HG02885 (cell line): ENCODE results near the gene HAP1.

ENCODE experiments used
- ATAC-seq: cut with Tn5 transposase; IDR thresholded peaks from one replicate; pipeline ENCODE4 v1.9.1; 2021; ENCODE audit warnings: mild to moderate bottlenecking; ENCODE audit not compliant: unreplicated experiment, poor library complexity

HAP1 gene

DNA sequence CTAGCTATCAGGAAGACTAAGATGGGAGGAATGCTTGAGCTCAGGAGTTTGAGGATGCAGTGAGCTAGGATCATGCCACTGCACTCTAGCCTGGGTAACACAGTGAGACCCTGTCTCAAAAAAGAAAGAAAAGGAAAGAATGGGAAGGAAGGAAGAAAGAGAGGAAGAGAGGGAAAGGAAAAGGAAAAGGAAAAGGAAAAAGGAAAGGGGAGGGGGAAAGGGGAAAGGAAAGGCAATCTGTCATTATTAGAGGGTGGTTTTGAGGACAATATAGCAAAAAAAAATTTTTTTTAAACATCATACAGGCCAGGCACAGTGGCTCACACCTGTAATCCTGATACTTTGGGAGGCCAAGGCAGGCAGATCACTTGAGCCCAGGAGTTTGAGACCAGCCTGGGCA, 31.7 kb upstream of the HAP1 start:
- ATAC-seq = no peak

DNA sequence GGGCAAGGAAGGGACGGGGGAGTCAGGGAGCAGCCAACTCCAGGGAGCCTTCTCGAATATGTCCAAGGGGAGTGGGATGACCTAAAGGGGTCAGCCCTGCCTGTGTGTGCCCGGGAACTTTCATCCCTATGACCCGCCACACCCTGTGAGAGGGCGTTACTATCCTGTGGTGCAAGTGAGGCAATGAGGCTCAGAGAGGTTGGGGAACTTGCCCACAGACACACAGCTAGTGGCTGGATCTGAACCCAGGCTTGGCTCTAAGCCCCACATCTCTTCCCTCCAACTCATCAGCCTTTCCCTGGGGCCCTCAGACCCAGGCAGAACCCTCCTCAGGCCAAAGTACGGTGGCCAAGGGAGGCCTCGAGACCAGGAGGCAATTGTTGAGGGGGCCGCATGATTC, 28.9 kb upstream of the HAP1 start:
- ATAC-seq = no peak

DNA sequence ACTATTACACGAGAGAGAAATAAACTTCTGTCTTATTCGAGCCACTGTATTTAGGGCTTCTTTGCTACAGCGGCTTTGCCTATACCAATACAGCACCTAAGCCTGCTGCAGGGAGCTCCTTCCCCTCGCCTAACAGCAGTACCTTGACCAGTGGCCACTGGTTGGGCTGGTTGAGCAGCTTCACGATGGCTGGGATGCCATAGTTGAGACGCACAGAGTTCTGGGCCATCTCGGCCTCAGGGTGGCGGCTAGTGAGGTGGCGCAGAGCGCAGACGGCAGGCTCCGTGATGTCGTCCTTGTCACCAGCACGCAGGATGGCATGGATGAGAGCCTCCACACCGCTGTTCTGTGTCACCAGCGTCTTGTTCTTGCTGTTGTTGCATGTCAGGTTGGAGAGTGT, 28.4 kb upstream of the HAP1 start:
- no peak for ATAC-seq

DNA sequence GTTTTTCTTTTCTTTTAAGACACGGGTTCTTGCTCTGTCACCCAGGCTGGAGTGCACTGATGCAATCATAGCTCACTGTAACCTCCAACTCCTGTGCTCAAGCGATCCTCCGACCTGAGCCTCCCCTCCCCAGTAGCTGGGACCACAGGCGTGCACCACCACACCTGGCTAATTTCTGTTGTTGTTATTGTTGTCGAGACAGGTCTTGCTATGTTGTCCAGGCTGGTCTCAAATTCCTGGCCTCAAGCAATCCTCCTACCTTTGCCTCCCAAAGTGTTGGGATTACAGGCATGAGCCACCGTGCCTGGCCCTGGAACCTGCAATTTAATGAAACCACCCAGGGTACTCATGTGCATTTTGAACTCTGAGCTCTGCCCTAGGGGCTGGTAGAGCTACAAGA, 27.9 kb upstream of the HAP1 start:
- no peak for ATAC-seq

DNA sequence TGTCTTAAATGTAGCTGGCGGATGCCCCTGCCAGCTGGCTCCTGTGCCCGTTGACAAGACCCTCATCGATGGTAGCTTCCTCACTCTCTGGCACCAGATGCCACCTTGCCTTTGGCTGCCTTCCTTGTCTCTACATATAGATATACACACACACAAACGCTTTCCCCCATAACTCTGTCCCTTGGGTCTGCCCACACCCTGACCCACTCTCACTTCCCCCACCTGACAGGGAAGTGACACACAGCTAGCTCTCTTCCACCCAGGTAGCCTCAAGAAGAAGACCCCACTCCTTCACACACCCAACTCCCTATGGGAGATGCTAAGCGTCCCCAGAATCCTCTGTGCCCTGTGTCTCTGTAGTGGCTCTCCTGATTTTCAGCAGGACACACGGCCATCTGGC, 26.4 kb upstream of the HAP1 start:
- no peak for ATAC-seq

DNA sequence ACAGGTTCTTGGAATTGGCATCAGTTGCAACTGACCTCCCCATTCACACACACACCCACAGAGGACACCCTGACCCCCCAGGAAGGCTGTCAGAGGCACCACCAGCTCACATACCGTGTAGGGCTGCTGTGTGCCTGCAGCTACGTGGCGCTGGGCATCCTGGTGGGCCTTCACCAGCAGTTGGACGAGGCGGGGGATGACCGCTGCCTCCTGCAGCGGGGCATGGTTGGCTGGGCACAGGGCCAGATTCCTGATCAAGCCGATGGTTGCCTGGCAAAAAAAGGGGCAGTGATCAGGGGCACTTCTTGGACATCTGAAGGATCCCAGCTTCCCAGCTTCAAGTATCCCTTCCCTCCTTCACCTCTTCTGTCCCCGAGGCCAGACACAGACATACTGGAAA, 24.2 kb upstream of the HAP1 start:
- no peak for ATAC-seq

DNA sequence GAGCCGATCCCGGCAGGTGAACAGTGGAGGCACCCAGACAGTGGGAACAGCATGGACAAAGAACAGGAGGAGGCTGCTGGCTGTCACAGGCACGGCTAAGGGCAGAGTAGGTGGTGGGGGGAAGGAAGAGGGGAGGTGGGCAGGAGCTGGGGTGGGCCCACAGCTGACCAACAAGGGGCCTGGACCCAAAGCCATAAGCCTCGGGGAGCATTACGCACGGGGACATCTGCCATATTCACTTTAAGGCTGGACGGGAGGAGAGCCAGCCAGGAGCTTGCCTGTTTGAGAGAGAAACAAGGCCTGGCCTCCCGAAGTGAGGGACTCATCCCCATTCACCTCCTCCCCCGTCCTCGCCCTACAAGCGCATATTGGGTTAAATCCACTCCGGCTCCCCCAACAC, 19.6 kb upstream of the HAP1 start:
- no peak for ATAC-seq

DNA sequence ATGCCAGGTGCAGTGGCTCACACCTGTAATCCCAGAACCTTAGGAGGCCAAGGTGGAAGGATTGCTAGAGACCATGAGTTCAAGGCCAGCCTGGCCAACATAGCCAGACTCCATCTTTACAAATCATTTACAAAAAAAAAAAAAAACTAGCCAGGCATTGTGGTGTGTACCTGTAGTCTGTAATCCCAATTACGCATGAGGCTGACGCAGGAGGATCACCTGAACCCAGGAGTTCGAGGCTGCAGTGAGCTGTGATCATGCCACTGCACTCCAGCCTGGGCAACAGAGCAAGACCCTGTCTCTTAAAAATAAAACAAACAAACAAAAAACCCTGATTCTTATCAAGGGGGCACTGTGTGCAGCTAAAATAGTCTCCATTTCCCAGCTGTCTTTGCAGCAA, 16.8 kb upstream of the HAP1 start:
- ATAC-seq = no peak

DNA sequence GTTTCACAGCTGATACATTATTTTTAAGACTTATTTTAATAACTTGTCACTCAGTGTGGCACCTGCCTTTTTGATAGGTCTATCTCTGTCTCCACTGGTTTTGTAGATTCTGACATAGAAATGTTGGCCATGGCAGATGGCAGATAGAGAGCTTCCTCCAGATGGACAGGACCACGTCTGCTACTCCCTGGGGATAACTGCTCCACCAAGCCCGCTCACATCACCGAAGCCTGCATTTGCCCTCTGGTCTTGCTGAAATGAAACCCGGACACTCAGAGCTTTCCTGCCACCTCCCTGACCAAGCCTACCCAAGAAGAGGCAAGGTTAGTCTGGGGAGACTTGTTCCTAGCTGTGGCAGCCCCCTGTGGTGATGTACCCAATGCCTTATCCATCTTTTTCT, 16.4 kb upstream of the HAP1 start:
- no peak for ATAC-seq

DNA sequence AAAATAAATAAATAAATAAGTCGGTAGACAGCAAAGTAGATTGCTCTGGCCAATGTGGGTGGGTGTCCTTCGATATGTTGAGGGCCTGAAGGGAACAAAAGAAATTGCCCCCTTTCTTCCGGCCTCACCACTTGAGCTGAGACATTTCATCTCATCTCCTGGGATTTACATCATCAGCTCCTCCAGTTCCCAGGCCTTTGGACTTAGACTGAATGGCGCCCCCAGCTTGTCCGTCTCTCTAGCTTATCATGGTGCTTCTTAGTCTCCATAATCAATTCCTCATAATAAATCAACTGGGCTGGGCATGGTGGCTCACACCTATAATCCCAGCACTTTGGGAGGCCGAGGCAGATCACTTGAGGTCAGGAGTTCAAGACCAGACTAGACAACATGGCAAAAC, 13.8 kb upstream of the HAP1 start:
- no peak for ATAC-seq

DNA sequence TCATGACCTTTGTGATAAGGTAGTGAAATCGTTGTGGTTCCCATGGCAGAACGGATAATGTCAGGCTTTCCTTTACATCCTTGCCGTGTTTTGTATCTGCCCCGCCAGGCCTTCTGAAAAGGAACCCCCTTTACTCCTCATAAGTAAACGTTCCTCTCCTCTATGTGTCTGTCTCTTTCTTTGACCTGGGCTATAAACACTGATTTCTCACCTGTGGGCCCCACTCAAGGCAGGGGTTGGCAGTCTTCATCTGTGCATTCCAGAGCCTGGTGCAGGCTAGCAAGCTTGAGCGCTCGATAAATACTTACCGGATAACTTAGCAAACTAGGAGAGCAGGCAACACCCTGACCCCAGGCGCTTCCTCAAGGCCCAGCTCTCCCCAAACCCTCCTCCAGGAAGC, 7.3 kb upstream of the HAP1 start:
- no peak for ATAC-seq

DNA sequence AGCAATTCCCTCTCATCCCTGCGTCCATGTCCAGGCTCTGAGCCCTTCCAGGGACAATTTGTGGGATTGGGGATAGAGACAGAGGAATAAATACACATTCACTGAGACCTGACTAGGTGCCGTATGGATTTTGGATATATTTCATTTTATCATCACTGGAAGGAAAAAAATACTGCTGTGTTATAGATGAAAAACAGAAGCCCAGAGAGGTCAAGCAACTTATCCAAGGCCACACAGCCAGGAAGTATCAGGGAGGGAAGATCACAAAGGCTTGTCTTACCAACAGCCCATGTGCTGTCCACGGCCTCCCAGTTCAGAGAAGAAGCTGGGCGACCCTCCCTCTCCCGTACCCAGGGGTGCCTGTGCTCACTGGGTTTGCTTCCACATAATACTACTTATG, 6.1 kb upstream of the HAP1 start:
- no peak for ATAC-seq

DNA sequence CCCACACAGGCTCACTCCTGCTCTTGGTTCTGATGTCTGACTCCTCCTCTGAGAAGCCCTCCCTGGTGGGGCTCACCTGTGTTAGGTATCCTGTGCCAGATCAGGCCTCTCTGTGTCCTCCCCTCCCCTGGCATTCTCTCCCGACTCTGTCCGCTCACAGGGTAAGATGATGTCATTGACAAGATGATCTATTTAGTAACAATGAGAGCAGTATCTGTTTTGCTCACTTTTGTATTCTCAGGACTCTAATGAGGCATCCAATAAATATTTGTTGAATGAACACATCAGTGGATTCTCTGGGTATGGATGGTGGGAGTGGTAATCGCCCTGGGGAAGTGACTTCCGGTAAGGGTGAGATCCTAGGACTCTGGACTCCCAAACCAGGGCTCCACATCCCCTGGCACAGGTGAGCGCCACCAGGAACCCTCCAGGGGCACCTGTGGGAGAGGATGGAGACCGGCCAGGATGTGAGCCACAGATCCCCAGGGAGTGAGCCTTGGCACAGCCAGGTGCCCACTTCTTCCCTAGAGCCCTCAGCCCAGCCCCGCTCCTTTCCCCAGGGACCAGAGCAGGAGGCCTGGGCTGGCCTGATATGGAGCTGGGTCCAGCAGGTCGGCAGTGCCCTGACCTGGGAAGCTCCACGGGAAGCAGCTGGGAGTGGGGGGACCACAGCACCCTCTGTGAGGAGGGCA, 5.4 kb upstream of the HAP1 start:
- ATAC-seq = no peak

DNA sequence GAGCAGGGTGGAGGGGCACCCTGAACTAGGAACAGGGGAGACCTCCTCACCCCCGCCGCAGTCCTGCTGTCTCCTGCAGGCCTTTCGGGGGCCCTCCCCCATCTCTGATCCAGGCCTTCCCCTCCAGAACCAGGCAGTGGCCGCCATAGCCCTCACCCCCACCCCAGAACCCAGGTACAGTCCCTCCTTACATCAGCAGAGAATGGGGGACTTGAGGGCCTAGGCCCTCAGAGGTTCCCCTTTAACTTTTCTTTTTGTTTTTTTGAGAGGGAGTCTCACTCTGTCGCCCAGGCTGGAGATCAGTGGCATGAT, 4.3 kb upstream of the HAP1 start:
- no peak for ATAC-seq

DNA sequence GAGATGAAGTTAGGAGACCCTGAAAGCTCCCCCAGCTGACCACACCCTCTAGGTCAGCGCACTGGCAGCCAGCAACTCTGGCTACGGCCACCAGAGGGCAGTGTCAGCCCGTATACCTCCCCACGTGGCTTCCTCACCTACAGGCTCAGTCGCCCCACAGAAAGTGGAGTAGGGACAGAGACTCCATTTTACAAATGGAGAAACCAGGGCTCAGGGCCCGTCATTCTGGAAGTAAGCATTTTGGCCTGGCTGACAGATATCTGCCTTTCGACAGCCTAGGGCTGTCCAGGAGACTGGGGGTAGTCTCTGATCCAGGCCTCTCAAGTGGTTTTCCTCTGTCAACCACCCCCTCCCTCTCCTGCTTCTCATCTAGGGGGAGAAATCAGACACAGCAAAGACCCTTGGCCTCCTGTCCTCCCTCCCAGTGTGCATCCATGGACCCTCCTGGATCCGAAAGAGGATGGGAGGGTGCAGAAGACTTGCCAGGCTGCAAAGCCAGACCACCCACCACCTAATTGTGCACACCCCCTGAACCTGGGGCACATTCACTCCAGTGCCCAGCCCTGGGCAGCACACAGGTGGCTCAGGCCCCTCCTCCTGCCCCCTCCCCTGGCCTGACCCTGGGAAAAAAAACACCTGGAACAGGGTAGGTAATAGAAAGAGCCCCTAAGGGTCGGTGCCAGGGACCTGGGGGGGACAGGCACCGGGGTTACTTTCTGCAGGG, 3.8 kb upstream of the HAP1 start:
- peak; percentile 52 for ATAC-seq

DNA sequence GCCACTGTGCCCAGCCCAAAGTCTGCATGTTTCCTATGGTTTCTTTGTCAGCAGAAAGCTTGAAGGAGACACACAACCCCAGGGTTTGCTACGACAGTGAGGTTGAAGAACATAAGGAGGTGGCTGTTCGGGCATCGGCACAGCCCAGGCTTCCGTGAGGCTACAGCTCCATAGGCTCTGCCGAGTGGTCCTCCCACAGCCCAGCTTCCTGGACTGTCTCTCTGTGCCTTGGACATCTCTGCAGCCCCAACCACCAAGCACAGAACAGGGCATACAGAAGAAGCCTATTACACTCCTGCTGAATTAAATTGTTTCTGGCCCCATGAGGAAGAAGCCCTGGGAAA, 3.2 kb upstream of the HAP1 start:
- ATAC-seq = no peak

DNA sequence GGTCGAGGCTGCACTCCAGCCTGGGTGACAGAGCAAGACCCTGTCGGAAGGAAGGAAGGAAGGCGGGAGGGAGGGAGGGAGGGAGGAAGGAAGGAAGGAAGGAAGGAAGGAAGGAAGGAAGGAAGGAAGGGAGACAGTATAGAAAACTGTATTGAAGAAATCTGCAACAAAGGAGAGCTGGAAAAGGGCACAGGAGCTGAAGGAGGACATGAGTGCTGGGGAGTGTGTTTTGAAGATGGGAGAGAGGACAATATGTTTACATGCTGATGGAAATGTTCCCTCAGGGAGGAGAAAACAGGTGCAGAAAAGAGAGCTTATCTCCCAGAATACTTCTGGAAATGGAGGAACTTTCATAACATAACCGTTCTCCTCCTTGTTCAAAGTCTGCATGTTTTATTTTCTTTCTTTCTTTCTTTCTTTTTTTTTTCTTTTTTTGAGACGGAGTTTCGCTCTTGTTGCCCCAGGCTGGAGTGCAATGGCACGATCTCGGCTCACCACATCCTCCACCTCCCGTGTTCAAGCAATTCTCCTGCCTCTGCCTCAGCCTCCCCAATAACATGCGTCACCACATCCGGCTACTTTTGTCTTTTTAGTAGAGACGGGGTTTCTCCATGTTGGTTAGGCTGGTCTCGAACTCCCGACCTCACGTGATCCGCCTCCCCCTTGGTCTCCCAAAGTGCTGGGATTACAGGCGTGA, 2.7 kb upstream of the HAP1 start:
- no peak for ATAC-seq

DNA sequence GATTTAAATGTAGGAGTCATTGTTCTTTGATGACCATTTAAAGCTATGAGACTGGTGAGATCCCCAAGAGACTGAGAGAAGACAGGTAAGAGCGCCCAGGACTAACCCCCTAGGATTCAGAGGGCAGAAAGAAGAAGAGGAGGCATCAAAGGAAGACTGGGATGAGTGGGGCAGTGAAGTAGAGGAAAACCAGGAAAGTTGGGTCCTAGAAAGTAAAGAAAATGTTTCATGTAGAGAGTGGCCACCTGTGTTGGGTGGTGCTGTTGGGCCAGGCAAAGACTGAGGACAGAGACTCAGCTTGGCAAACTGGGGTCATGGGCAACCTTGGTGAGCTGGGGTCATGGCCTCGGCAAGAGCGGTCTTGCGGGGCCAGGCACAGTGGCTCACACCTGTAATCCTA, 1.3 kb upstream of the HAP1 start:
- ATAC-seq = no peak

DNA sequence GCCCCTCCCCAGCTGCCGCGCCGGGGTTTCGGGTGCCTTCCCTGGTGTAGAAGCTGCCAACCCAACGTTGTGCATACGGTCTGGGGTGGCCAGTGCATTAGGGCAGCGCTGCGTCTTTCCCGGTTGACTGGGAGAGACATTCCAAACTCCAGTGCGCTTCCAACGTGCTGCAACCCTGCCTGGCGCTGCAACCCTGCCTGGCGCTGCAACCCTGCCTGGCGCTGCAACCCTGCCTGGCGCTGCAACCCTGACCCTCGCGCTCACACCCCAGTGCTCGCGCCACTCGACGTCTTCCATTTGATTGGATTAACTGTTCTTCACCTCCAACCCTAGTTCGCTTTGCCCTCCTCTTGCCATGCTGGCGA, 488 bp upstream of the HAP1 start:
- no peak for ATAC-seq

DNA sequence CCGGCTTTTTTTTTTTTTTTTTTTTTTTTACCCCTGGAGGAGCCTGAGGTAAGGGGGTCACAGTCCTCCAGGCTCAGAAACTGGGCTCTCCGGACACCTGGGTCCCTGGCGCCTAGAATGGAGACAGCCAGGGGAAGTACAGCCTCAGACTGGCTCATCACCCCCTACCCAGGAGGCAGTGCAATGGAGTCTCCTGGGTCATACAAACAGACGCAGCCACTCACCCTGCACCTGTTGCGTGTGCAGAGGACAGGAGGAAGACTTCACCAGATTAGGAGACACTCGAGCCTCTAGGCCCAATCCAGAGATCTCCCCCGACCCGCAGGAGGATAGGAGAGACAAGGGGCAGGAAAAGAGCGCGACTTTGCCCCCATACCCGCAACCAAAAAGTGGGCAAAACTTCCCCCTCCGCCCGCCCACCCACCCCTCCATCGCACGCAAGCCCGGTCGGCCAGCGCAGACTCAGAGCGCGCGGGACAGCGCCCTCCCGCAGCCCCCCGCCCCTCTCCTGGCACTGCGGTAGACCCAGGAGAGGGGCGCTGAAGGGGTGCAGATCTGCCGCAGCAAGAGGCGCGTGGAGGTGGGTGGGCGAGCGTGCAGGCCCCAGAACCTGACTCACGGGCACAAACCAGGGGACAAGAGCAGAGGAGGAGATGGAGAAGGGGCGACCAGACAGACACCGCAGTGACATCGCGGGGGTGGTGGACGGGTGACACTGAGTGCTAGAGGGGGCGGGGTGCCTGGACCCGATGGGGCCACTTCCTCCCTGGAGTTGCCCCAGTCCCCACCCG, 900 bp downstream of the HAP1 start:
- ATAC-seq = no peak

DNA sequence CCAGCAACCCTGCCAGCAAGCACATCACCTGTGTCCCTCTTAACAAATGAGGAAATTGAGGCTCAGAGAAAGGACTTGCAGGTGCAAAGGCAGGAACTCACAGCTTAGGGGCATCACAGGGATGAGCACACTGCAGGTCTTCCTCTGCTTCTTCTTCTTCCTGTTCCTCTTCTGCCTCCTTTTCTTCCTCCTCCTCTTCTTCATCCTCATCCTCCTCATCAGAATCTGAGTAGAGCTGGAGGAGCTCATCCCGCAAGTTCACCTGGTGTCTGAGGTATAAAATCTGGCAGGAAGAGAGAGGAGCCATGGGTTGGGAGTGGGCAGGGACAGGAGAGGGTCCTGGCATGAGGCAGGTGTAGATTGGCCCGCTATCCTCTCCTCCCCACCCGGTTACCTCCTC, 2.6 kb downstream of the HAP1 start:
- no peak for ATAC-seq
